H1 (cell line): ENCODE results near the gene POLR3G. TPM values are rescaled to one million over a fixed set of nuclear protein-coding genes. Genes with fewer than 3 reads are reported as not detected.

ENCODE experiments used
- BACH1 ChIP-seq: IDR thresholded peaks from 2 replicates; pipeline ENCODE4 v1.6.1; 2012; ENCODE audit warnings: low read length, improper control_type of control experiment
- BRCA1 ChIP-seq: IDR thresholded peaks from 2 replicates; pipeline ENCODE4 v1.6.1; 2012; ENCODE audit warnings: low read depth, low read length, improper control_type of control experiment
- CBX5 ChIP-seq: fragments of 300-800, 300-1000 bp; sonication (generic); IDR thresholded peaks from 2 replicates; pipeline ENCODE4 v1.7.1; 2016; ENCODE audit warnings: antibody characterized with exemption, low read length, low read depth
- CEBPB ChIP-seq: IDR thresholded peaks from 2 replicates; pipeline ENCODE4 v1.6.1; 2012; ENCODE audit warnings: low read depth, low read length
- CTBP2 ChIP-seq: IDR thresholded peaks from 2 replicates; pipeline ENCODE4 v1.7.0; 2011; ENCODE audit warnings: borderline replicate concordance, mild to moderate bottlenecking, moderate library complexity, mixed read lengths, low read length; ENCODE audit not compliant: insufficient read depth, insufficient read length
- EGR1 ChIP-seq: IDR thresholded peaks from 2 replicates; pipeline ENCODE4 v1.6.1; 2011; ENCODE audit warnings: low read depth, low read length, borderline replicate concordance
- EP300 ChIP-seq, 2 experiments: IDR thresholded peaks; 1 replicate in 1 of 2; 2 replicates in 1 of 2; pipeline ENCODE4 v1.6.1; 2011 to 2012; ENCODE audit warnings: low read depth in 2 of 2, low read length in 2 of 2, mild to moderate bottlenecking in 2 of 2, borderline replicate concordance in 1 of 2, inconsistent platforms in 1 of 2, moderate library complexity in 1 of 2
- GTF2F1 ChIP-seq: IDR thresholded peaks from 2 replicates; pipeline ENCODE4 v1.6.1; 2012; ENCODE audit warnings: low read depth, low read length, improper control_type of control experiment, borderline replicate concordance
- HDAC2 ChIP-seq, 2 experiments: fragments of 300-600 bp in 1 of 2; sonication (generic) in 1 of 2; IDR thresholded peaks; 2 replicates each; pipeline ENCODE4 v1.6.1; 2011 to 2012; ENCODE audit warnings: low read depth in 2 of 2, low read length in 2 of 2, mild to moderate bottlenecking in 2 of 2, moderate library complexity in 2 of 2, borderline replicate concordance in 1 of 2, inconsistent platforms in 1 of 2
- JUND ChIP-seq: IDR thresholded peaks from 2 replicates; pipeline ENCODE4 v1.6.1; 2011; ENCODE audit warnings: mild to moderate bottlenecking, improper control_type of control experiment, low read length
- KDM5A ChIP-seq: fragments of 200-600 bp; IDR thresholded peaks from 2 replicates; pipeline ENCODE4 v1.7.1; 2012; ENCODE audit warnings: mild to moderate bottlenecking, low read length, inconsistent platforms, mixed read lengths
- NRF1 ChIP-seq: IDR thresholded peaks from 2 replicates; pipeline ENCODE4 v1.6.1; 2011; ENCODE audit warnings: mild to moderate bottlenecking, low read depth, low read length, improper control_type of control experiment
- POLR2AphosphoS5 ChIP-seq: IDR thresholded peaks from 2 replicates; pipeline ENCODE4 v1.6.1; 2011; ENCODE audit warnings: low read depth, low read length
- RAD21 ChIP-seq, 2 experiments: IDR thresholded peaks in 1 of 2; conservative IDR thresholded peaks in 1 of 2; 2 replicates each; pipeline ENCODE4 v1.6.1; 2011; ENCODE audit warnings: low read depth in 2 of 2, low read length in 2 of 2, improper control_type of control experiment in 1 of 2, inconsistent platforms in 1 of 2, mild to moderate bottlenecking in 1 of 2, moderate library complexity in 1 of 2
- RBBP5 ChIP-seq: IDR thresholded peaks from 2 replicates; pipeline ENCODE4 v1.7.1; 2012; ENCODE audit warnings: low read depth, mild to moderate bottlenecking, inconsistent platforms, low read length, moderate library complexity, borderline replicate concordance
- SIRT6 ChIP-seq: IDR thresholded peaks from one replicate; pipeline ENCODE4 v1.7.1; 2012; ENCODE audit warnings: low read length, inconsistent platforms
- SP1 ChIP-seq: IDR thresholded peaks from 2 replicates; pipeline ENCODE4 v1.6.1; 2011; ENCODE audit warnings: low read depth, low read length
- SRF ChIP-seq: IDR thresholded peaks from 2 replicates; pipeline ENCODE4 v1.6.1; 2011; ENCODE audit warnings: mild to moderate bottlenecking, low read depth, low read length, moderate library complexity
- TAF7 ChIP-seq: optimal IDR thresholded peaks from 2 replicates; pipeline ENCODE3; 2011; ENCODE audit warnings: low read depth, mild to moderate bottlenecking, inconsistent platforms, low read length, moderate library complexity, borderline replicate concordance
- TBP ChIP-seq: IDR thresholded peaks from 2 replicates; pipeline ENCODE4 v1.6.1; 2011; ENCODE audit warnings: low read depth, low read length, improper control_type of control experiment
- ZNF274 ChIP-seq: IDR thresholded peaks from 2 replicates; pipeline ENCODE4 v1.7.0; 2012; ENCODE audit warnings: low read length, borderline replicate concordance; ENCODE audit errors: extremely low read depth
- polyA plus RNA-seq, 7 experiments: library from polyadenylated mRNA; depleted of rRNA in 3 of 7; stranded (reverse) in 5 of 7; unstranded in 2 of 7; fragments of >200 nt in 5 of 7; fragments of 200-250 nt in 2 of 7; gene quantifications; 1 replicate in 5 of 7; 2 replicates in 1 of 7; 4 replicates in 1 of 7; pipeline versions ENCODE4 v1.2.1 to v1.2.3, GENCODE V29; 2011 to 2013; ENCODE audit warnings: missing spikeins in 2 of 7, mixed read lengths in 2 of 7
- total RNA-seq: library from RNA; stranded (reverse); fragmentation: NEBNext Ultra II Directional; extraction: Animal tissue kit (Norgen Biotek cat#: 25700); gene quantifications from 2 replicates; pipeline ENCODE4 v1.2.1, GENCODE V29; 2021
- TF ChIP-seq, protein P1 (sequence below): IDR thresholded peaks from 2 replicates; pipeline ENCODE4 v1.6.1; 2012; ENCODE audit warnings: low read length, inconsistent platforms

The POLR3G gene
- total and polyA plus RNA-seq, 2 of the 8 experiments (the other 6 are each of a cell fraction or from before 2014, with no cell fraction given) = 119 to 179 TPM

- no peak; a peak in 1 of 4 replicates for TF ChIP-seq RAD21 (IDR thresholded peaks at IDR 0.05 in 1 of 2, conservative IDR thresholded peaks at IDR 0.05 in 1 of 2; ENCODE audit: low read depth in 2 of 2, low read length in 2 of 2)
- peak; percentile 77 for TF ChIP-seq EGR1
- TF ChIP-seq POLR2AphosphoS5 = peak; percentile 92
- no peak for TF ChIP-seq BACH1
- TF ChIP-seq RBBP5 = peak; percentile 99
- no peak for TF ChIP-seq SRF
- peak; percentile 89 for TF ChIP-seq TBP
- TF ChIP-seq GTF2F1 = no peak
- peak; percentile 98 for TF ChIP-seq JUND
- peak; percentile 76 for TF ChIP-seq CTBP2
- TF ChIP-seq EP300 (IDR thresholded peaks at IDR 0.05; ENCODE audit: borderline replicate concordance in 1 of 2, low read depth in 2 of 2, low read length in 2 of 2) = peak in 1 of 2 experiments; percentile 100; a peak in 2 of 3 replicates
- TF ChIP-seq SIRT6 = no peak
- TF ChIP-seq HDAC2 (IDR thresholded peaks at IDR 0.05; ENCODE audit: borderline replicate concordance in 1 of 2, low read depth in 2 of 2, low read length in 2 of 2) = 0 out of 4 replicates have a peak, but pooled peaks of 1 of the 2 experiments have one; percentile 64
- TF ChIP-seq, protein P1, sequence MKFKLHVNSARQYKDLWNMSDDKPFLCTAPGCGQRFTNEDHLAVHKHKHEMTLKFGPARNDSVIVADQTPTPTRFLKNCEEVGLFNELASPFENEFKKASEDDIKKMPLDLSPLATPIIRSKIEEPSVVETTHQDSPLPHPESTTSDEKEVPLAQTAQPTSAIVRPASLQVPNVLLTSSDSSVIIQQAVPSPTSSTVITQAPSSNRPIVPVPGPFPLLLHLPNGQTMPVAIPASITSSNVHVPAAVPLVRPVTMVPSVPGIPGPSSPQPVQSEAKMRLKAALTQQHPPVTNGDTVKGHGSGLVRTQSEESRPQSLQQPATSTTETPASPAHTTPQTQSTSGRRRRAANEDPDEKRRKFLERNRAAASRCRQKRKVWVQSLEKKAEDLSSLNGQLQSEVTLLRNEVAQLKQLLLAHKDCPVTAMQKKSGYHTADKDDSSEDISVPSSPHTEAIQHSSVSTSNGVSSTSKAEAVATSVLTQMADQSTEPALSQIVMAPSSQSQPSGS = no peak
- no peak for TF ChIP-seq ZNF274
- TF ChIP-seq SP1 = peak; percentile 82
- peak; percentile 31; the same call in 1 of the 2 replicates for TF ChIP-seq BRCA1
- TF ChIP-seq CBX5 = no peak
- peak; percentile 23 for TF ChIP-seq NRF1
- no peak for TF ChIP-seq KDM5A
- TF ChIP-seq CEBPB = no peak; the same call in 1 of the 2 replicates
- TF ChIP-seq TAF7 = peak; percentile 63
Observed at GRCh38 chr5:90558344-90559192, 83.9 kb downstream of the POLR3G start, which contains the start of gene ADGRV1 (continued).
